Thoracic aorta (tissue), 2 donors: Measurements from ENCODE around the gene HOXC11. TPM values are rescaled to one million over a fixed set of nuclear protein-coding genes. Genes with fewer than 3 reads are reported as not detected.

Source experiments
- ATAC-seq: fragments of 150-250 bp; one replicate; pipeline ENCODE4 v1.8.0; 2017; ENCODE audit warnings: low read depth; ENCODE audit not compliant: insufficient number of reproducible peaks, low FRiP score
- DNase-seq: peaks from one replicate; pipeline ENCODE4 v3.0.0-alpha.2; 2020; ENCODE audit warnings: low spot score
- H3K27ac ChIP-seq, 2 donors: fragments of 200-600 bp; sonication (generic); 1 replicate in 1 of 2; 2 replicates in 1 of 2; pipeline ENCODE4 v1.5.1; 2016; ENCODE audit warnings: mild to moderate bottlenecking in 2 of 2, moderate library complexity in 2 of 2
- H3K27me3 ChIP-seq: fragments of 200-600 bp; sonication (generic); replicated peaks from 2 replicates; pipeline ENCODE4 v1.6.0; 2016; ENCODE audit warnings: mild to moderate bottlenecking; ENCODE audit not compliant: insufficient read depth
- H3K36me3 ChIP-seq: fragments of 200-600 bp; sonication (generic); one replicate; pipeline ENCODE4 v1.5.1; 2016
- H3K4me1 ChIP-seq, 2 donors: fragments of 200-600 bp; sonication (generic); 1 replicate in 1 of 2; 2 replicates in 1 of 2; pipeline versions ENCODE4 v1.5.1 to v1.6.0; 2016; ENCODE audit warnings: low read depth in 2 of 2, mild to moderate bottlenecking in 1 of 2; ENCODE audit not compliant: control insufficient read depth in 1 of 2
- H3K4me3 ChIP-seq: fragments of 200-600 bp; sonication (generic); 2 replicates; pipeline ENCODE4 v1.5.1; 2016; ENCODE audit warnings: mild to moderate bottlenecking
- H3K9me3 ChIP-seq: fragments of 200-600 bp; sonication (generic); 2 replicates; pipeline ENCODE4 v1.5.1; 2016
- CTCF ChIP-seq: fragments of 200-600 bp; sonication (generic); IDR thresholded peaks from one replicate; pipeline ENCODE4 v1.5.1; 2019; ENCODE audit warnings: antibody characterized with exemption
- total RNA-seq, 2 donors: library from RNA; depleted of rRNA; stranded (reverse); fragments of >200 nt; gene quantifications; one replicate each; pipeline versions ENCODE4 v1.1.0 to v1.2.3, GENCODE V29; 2016

The HOXC11 gene
- total RNA-seq, 2 donors from 2014 or later, result not detected

GRCh38 chr12:54010053-54010971, 37.4 kb downstream of the HOXC11 start:
- Histone ChIP-seq H3K9me3 (no peaks in the 10 kb centered on the region), H3K4me1 (peaks cover 3 to 25% of the 10 kb centered on the region in 2 donors), H3K27me3 (no peaks in the 10 kb centered on the region), H3K27ac (peak overlapping the region in 1 of 2 donors; percentile 14), H3K4me3 (no peak overlapping the region), H3K36me3 (no peaks in the 10 kb centered on the region)
- TF ChIP-seq CTCF, result no peak
- ATAC-seq, result no peak
- DNase-seq, result no peak

GRCh38 chr12:54010972-54011664, 38.2 kb downstream of the HOXC11 start:
- peaks cover 3 to 20% of the 10 kb centered on the region in 2 donors for H3K4me1 ChIP-seq
- no peak for TF ChIP-seq CTCF
- H3K9me3 ChIP-seq, result no peaks in the 10 kb centered on the region
- no peaks in the 10 kb centered on the region for H3K36me3 ChIP-seq
- no peak overlapping the region for H3K27ac ChIP-seq
- no peak for DNase-seq
- H3K27me3 ChIP-seq, result no peaks in the 10 kb centered on the region
- H3K4me3 ChIP-seq, result no peak overlapping the region
- no peak for ATAC-seq

GRCh38 chr12:54011665-54012532, 39.0 kb downstream of the HOXC11 start:
- ATAC-seq (no peak), DNase-seq (no peak)
- no peaks in the 10 kb centered on the region for H3K9me3 ChIP-seq
- no peak for TF ChIP-seq CTCF
- no peak overlapping the region for H3K27ac ChIP-seq
- H3K4me1 ChIP-seq, result peaks cover 3 to 17% of the 10 kb centered on the region in 2 donors
- no peaks in the 10 kb centered on the region for H3K27me3 ChIP-seq
- H3K36me3 ChIP-seq, result no peaks in the 10 kb centered on the region
- H3K4me3 ChIP-seq, result no peak overlapping the region

- DNase-seq (no peak), ATAC-seq (no peak)
- Histone ChIP-seq H3K4me1 (peaks cover 3 to 17% of the 10 kb centered on the region in 2 donors), H3K27me3 (no peaks in the 10 kb centered on the region), H3K27ac (no peak overlapping the region), H3K9me3 (no peaks in the 10 kb centered on the region), H3K36me3 (no peaks in the 10 kb centered on the region), H3K4me3 (no peak overlapping the region)
- no peak for TF ChIP-seq CTCF
These were observed 39.9 kb downstream of the HOXC11 start for GRCh38 chr12:54012631-54013409.
